ENCODE results near the gene FNTB.

DNA sequence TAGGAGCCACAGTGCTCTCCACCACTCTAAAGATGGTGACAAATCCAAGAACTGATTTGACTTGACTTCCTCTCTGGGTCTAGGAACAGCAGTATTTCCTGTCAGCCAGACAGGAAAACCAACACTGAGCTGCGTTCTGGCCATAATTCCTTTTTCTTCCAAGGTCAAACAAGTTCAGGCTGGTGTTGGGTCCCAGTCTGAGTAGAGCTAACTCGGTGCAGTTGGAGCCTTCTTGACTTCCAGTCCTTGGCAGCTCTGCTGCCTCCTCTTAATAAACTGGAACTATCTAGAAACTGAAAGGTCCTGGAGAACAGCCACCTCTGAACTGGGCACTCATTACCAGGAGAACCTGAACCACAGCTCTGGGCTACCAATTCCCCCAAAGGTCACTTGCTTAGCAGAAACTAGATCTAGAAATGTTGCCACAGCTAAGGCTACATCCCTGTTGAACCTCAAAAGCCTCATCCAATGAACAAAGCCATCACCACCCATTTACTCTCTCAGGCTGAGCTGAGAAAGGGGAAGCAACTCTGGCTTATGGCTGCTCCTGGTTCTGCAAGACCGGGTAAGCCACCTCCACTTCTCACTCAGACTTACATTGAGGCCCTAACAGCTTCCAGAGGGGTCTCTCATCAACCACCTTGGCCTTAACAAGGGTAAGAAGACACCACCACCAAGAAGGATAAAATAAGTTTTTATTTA is 87.9 kb downstream of the FNTB start:
- TF ChIP-seq POLR2AphosphoS5 (IDR thresholded peaks at IDR 0.05) (no peak), EP300 (conservative IDR thresholded peaks at IDR 0.05; ENCODE audit: poor library complexity, severe bottlenecking) (no peak), CTCF (IDR thresholded peaks at IDR 0.05; ENCODE audit: poor library complexity, severe bottlenecking) (no peak), RAD21 (conservative IDR thresholded peaks at IDR 0.05) (no peak), MXI1 (conservative IDR thresholded peaks at IDR 0.05; ENCODE audit: poor library complexity, severe bottlenecking) (no peak), EZH2 (IDR thresholded peaks at IDR 0.05; ENCODE audit: borderline replicate concordance, insufficient read depth, low read length, poor library complexity, severe bottlenecking) (no peak), SMC3 (conservative IDR thresholded peaks at IDR 0.05; ENCODE audit: poor library complexity) (no peak)
